ENCODE results near the gene ZNF618.

DNA sequence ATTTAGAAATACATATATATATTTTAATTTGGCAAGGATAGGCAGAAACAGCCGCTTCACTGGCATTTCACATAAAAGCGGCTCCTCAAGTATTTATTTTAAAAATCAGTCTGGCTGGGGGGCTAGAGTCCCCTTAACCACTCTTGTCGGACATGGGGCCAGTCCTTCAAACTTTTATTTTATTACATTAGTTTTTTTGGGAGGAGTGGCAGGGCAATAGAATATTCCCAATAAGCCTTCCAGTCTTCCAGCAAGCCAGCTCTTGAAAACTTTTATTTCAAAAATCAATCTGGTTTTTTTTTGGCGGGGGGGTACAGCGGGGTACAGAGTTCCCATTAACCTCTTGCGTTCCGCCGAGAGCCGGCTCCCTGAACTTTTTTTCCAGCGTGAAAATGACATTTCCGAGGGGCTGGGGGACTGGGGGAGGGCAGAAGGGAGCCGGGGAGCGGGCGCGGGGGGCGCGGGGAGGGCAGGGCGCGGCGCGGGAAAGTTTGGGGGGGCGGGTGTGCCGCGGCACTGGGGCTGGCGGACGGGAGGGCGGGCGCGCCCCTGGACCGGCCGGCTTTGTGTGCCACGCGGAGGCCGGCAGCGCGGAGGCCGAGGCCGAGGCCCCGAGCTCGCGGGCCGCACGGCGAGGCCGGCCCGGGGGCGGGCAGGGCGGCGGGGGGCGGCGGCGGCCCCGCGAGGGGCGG, 504 bp upstream of the ZNF618 start:
- no peak for TF ChIP-seq CTCF (IDR thresholded peaks at IDR 0.05 in 4 of 5, conservative IDR thresholded peaks at IDR 0.05 in 1 of 5)
- TF ChIP-seq POLR2A (IDR thresholded peaks at IDR 0.05): no peak
